GM12891 (cell line): ENCODE results near the gene LRP1.

Experiments
- DNase-seq: peaks from one replicate; pipeline ENCODE4 v3.0.0; 2011; ENCODE audit warnings: low spot score; ENCODE audit not compliant: insufficient read length
- FAIRE-seq: peaks from 2 replicates; lab custom pipeline; 2011; peaks lifted over from hg19 to GRCh38; lab: Jason Lieb, UNC
- PAX5 ChIP-seq: IDR thresholded peaks from 2 replicates; pipeline ENCODE4 v1.6.1; 2011; ENCODE audit warnings: low read length, moderate library complexity, mild to moderate bottlenecking; ENCODE audit not compliant: insufficient read depth, severe bottlenecking
- POLR2A ChIP-seq: IDR thresholded peaks from 2 replicates; pipeline ENCODE4 v1.6.1; 2011; ENCODE audit warnings: low read depth, low read length, control low read depth
- POLR2AphosphoS5 ChIP-seq: IDR thresholded peaks from 2 replicates; pipeline ENCODE4 v1.6.1; 2011; ENCODE audit warnings: low read depth, low read length, control low read depth
- POU2F2 ChIP-seq: IDR thresholded peaks from 2 replicates; pipeline ENCODE4 v1.6.1; 2011; ENCODE audit warnings: low read depth, mild to moderate bottlenecking, control low read depth, low read length, moderate library complexity
- SPI1 ChIP-seq: IDR thresholded peaks from 2 replicates; pipeline ENCODE4 v1.6.1; 2011; ENCODE audit warnings: low read depth, low read length, control low read depth
- TAF1 ChIP-seq: IDR thresholded peaks from 2 replicates; pipeline ENCODE4 v1.6.1; 2011; ENCODE audit warnings: low read depth, low read length, control low read depth

The LRP1 gene

DNA sequence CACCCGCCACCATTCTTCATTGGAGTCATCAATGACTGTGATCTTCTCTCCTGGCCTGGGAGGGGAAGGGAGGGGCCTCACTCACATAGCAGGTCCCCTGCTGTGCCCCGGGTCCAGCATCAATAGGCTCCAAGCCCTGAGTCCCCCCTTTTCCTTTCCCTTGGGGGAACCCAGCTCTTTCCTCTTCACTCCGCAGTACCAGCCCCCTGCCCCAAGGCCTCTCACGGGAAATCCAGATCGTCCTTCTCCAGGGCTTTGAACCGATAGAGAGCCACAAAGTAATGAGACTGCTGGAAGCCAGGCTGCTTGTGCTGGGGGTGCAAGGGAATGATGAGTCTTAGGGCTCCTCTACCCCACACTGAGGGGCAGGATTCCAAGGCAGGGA, 116.0 kb downstream of the LRP1 start:
- no peak for TF ChIP-seq SPI1
- no peak for TF ChIP-seq TAF1
- no peak for TF ChIP-seq POU2F2
- TF ChIP-seq POLR2AphosphoS5 = no peak
- no peak for TF ChIP-seq POLR2A
- no peak for TF ChIP-seq PAX5
- FAIRE-seq (no peak), DNase-seq (no peak)

DNA sequence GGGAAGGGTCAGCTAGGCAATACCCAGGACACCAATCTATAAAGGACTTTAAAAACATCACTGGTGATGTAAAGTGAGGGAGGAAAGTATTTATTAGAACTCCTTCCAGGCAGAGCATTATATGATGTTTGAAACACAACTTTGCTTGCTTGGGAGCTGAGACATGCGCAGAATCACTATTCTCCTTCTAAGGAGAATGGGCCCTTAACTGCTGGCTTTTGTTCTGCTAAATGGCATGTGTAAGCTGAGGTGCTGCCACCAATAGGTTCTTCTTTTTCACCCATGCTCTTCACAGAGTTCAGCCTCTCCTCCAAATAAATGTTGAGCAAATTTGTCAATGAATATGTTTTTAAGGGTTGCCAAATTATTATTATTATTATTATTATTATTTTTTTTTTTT, 118.8 kb downstream of the LRP1 start:
- no peak for FAIRE-seq
- DNase-seq = no peak
- TF ChIP-seq TAF1 (no peak), POLR2AphosphoS5 (no peak), POLR2A (no peak), POU2F2 (no peak), PAX5 (no peak), SPI1 (no peak)

DNA sequence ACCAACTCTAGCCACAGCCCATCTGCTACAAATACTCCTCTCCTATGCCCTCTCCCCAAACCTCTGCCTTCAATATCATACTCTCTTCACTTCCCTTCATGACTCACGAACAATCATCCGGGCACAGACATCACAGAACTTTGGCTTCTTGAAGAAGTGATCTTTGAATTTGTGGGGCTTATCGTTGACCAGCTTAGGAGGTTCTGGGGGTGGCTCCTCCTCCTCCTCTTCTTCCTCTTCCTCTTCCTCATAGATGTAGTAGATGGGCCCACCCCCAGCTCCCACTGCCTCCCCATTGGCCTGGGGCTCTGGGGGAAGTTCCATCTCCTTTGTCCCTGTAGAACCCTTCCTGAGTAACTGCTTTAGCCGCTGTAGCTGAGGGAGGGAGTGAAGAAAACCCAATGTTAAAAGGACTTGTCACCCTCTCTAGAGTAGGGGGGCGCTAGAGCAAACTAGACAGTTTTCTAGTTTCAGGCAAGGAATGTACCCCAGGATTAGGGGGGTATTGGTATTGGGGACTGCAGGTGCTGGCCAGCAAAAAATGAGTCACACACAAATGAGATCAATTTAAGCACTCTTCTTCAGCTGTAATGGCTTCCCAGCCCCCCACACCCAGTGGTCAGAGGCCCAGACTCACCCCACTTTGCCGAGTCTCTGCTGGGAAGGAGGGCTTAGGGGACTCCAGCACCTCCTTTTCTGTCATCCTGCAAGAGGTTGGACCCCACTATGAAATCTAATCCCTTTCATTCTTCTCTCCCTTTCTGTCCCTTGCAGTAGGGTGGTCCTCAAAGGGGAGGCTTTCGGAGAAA, 120.9 kb downstream of the LRP1 start:
- FAIRE-seq (no peak), DNase-seq (no peak)
- TF ChIP-seq SPI1 = no peak
- TF ChIP-seq POU2F2 = no peak
- TF ChIP-seq TAF1 = no peak
- no peak for TF ChIP-seq POLR2A
- TF ChIP-seq POLR2AphosphoS5 = no peak

DNA sequence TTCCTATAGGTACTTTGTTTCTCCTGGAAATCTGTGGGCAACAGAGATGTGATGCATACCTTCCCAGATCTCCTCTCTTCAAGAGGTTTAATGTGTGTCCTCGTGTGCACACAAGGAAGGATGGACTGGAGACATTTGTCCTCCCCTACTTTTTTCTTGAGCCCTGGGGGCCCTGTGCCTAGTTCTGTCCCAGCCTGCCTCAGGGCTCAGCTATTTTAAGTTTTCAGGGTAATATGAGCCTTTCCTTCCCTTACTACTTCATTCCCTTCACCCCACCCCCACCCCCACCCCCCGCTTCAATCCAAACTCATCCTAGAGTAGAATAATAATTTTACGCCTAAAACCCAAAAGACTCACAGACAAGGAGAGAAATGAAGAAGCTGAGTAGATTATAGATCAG, 122.3 kb downstream of the LRP1 start:
- DNase-seq (no peak), FAIRE-seq (no peak)
- no peak for TF ChIP-seq POU2F2
- no peak for TF ChIP-seq PAX5
- no peak for TF ChIP-seq SPI1
- TF ChIP-seq POLR2A = no peak
- no peak for TF ChIP-seq TAF1
- TF ChIP-seq POLR2AphosphoS5 = no peak

DNA sequence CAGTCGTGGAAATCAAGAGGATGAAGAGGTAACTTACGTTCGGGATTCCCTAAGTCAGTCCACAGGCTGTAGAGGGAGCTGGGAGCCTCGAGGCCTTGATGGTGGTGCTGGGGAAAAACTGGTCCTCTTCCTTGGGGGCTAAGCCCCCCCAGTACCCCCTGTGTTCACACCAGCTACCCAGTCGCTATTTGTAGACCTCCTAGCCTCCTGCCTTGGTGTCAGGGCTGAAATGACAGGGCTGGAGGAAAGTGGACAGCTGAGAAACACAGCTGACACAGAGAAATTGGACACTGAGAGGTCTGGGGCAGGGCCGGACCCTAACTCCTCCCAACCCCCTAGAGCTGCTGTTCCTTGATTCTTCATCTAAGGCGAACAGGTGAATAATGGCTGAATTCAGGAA, 122.7 kb downstream of the LRP1 start, which contains the start of gene STAC3:
STAC3 (minus strand) TSS at position 232 of the 400 bp plus-strand sequence. CDS start 1,551 bp downstream, outside the sequence.
- FAIRE-seq (no peak), DNase-seq (no peak)
- TF ChIP-seq SPI1 (no peak), POLR2AphosphoS5 (no peak), POLR2A (no peak), PAX5 (no peak), POU2F2 (no peak), TAF1 (no peak)

DNA sequence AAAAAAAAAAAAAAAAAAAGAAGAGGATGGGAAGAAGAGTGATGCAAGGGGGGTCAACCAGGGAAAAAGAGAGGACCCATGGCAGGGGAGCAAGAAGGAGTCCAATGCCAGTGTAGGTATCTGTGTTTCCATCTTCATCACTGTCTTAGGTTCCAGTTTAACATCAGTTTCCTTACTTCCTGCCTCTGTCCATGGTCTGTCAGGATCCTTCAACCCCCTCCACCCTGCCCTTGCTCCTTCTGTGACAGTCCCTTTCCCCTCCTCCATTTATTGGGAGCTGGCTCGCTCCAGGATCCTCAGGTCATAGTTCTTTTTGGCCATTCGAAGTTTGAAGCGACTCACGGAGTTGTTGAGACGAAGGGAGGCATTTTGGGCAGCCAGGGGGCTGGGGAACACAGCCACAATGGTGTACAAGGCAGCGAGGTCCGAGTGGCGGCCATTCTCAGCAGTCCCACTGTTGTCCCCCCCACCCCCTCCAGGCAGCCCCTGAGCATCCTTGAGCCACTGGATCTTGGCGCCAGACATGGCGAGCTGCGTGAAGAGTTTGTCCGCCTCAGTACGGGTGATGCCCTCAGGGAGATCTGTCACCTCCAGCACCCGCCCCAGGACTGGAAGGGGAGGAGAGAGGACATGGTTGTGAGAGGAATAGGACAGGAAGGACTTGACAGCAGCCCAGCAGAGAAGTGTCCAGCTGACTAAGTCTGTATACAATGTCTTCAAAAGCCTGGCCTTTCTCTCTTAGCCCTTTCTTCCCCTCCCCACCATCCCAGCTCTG, 126.4 kb downstream of the LRP1 start:
- TF ChIP-seq POU2F2 = no peak
- DNase-seq (no peak), FAIRE-seq (no peak)

DNA sequence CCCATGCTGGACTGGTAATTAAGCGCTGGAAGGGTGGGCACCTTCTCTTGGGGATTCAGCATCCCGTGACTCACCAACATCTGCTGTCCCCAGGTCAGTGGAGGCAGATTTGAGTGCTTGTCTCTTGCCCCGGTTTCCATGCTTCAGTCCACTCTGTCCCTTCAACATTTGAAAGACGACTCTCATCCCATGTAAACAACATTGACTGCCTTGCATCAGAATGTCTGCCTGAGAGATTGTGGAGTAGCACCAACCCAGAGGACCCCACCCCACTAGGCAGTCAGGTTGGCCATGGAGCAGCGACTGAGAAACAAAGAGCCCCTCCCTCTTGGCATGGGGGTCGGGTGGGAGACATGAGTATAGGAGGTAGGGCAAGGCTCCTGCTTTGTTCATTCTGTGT, 127.6 kb downstream of the LRP1 start:
- FAIRE-seq = no peak
- TF ChIP-seq SPI1 (no peak), PAX5 (no peak), TAF1 (no peak), POLR2A (no peak)

DNA sequence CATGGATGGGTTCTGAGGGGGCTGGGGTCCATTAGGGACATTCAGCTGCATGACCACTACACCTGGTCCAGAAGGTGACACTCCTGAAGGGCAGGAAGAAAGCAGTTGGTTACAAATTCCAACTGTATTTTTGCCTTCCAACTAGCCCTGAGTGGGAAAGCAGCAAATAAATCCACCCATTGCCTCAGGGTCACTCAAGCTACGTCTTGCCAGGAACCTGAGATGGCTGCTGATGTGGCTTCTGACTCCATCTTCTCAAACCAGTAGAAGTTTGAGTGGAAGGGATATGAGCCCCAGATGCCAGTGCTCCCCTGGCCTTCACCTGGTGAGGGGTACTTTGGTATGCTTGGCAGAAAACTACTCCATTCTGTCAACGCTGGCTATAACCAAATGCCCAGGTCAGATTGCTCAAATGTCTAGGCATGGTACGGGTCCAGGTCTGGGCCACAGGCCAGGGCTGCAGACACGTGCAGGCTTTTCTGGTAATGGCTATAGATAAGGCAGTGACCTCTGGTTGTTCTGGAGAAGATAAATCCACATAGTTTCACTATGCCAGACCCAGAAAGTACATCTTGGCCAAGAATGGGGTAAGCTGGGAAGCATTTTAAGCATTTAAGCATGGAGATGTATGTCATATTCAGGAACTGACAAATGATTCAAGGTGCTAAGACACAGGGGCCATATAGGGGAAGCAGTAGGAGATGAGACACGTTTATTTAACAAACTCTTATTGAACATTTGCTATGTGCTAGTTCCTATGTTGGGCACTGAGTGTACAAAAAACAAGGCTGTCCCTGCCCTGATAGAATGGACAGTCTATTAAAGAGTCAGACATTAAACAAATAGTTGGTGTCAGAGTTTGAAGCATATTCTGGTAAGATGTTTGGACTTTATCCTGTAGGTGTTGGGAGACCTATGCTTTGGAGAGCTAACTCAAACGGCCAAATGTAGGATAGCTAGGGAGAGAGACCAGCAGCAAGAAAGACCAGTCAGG, 131.0 kb downstream of the LRP1 start:
- no peak for TF ChIP-seq SPI1
- TF ChIP-seq POU2F2 = no peak
- TF ChIP-seq TAF1 = no peak
- TF ChIP-seq POLR2AphosphoS5 = no peak
- TF ChIP-seq POLR2A = no peak
- TF ChIP-seq PAX5 = no peak
- FAIRE-seq = no peak
- no peak for DNase-seq

More for the DNA sequence above, 127.6 kb downstream of the LRP1 start:
- DNase-seq = no peak

DNA sequence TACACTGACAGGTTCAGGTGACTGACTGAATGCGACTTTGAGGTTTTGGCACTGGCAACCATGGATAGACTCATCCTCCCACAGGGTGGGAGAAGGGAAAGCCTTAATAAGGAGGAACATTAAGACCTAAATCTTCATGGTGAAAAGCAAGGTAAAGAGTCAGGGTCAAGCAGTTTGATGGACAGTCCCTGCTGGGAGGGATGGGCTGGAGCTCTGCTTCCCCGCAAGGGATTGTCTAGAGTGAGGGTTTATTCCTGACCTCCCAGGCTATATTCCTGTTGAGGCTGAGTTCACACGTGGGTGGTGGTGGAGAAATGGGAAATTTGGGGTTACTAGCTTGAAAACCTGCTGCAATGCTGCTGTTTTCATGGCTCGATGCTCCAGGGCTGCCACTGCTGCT, 132.1 kb downstream of the LRP1 start:
- no peak for FAIRE-seq
- DNase-seq = no peak
- no peak for TF ChIP-seq TAF1
- no peak for TF ChIP-seq SPI1
- TF ChIP-seq POLR2AphosphoS5 = no peak
- TF ChIP-seq PAX5 = no peak
- no peak for TF ChIP-seq POU2F2
- TF ChIP-seq POLR2A = no peak
